Activated CD4-positive, alpha-beta memory T cell treated with anti-CD3 and anti-CD28 coated beads for 36 hours (primary cell): Measurements from ENCODE around the gene XXYLT1. TPM values are rescaled to one million over a fixed set of nuclear protein-coding genes. Genes with fewer than 3 reads are reported as not detected.
A peak's percentile ranks its signal among the peaks of the same experiment; 100 is the strongest.

Experiments
- CTCF ChIA-PET: fragments of 350-600 bp; sonication (Branson Sonifier 250); formaldehyde crosslinking; loops from one replicate; lab custom pipeline; 2021; ENCODE audit warnings: antibody characterized with exemption, inconsistent platforms; lab: Charles Lee
- POLR2A ChIA-PET: fragments of 350-600 bp; sonication (Branson Sonifier 250); formaldehyde crosslinking; loops from one replicate; lab custom pipeline; 2021; ENCODE audit warnings: antibody characterized with exemption; lab: Charles Lee
- DNase-seq: peaks from one replicate; pipeline ENCODE4 v3.0.0-alpha.2; 2020
- H3K27ac Mint-ChIP-seq: one replicate; pipeline ENCODE4 v1.8.0; 2021; ENCODE audit warnings: mixed read lengths
- H3K27me3 Mint-ChIP-seq: one replicate; pipeline ENCODE4 v1.8.0; 2021; ENCODE audit warnings: mixed read lengths
- H3K36me3 Mint-ChIP-seq: one replicate; pipeline ENCODE4 v1.8.0; 2021; ENCODE audit warnings: mixed read lengths
- H3K4me1 Mint-ChIP-seq: one replicate; pipeline ENCODE4 v1.8.0; 2021; ENCODE audit warnings: low read depth, mixed read lengths
- H3K4me3 Mint-ChIP-seq: one replicate; pipeline ENCODE4 v1.8.0; 2021; ENCODE audit warnings: mild to moderate bottlenecking, mixed read lengths
- H3K9me3 Mint-ChIP-seq: one replicate; pipeline ENCODE4 v1.8.0; 2021; ENCODE audit warnings: mixed read lengths
- intact Hi-C: fragments of 100-400 bp; cut with micrococcal nuclease; formaldehyde crosslinking; loops from one replicate; pipeline ENCODE4 v1.15.1; 2023
- total RNA-seq, 2 experiments: library from RNA; stranded (reverse); gene quantifications; one replicate each; pipeline ENCODE4 v1.2.3, GENCODE V29; 2021

XXYLT1 gene
- total RNA-seq, 2 experiments from 2014 or later = 3.3 to 4.4 TPM

DNA sequence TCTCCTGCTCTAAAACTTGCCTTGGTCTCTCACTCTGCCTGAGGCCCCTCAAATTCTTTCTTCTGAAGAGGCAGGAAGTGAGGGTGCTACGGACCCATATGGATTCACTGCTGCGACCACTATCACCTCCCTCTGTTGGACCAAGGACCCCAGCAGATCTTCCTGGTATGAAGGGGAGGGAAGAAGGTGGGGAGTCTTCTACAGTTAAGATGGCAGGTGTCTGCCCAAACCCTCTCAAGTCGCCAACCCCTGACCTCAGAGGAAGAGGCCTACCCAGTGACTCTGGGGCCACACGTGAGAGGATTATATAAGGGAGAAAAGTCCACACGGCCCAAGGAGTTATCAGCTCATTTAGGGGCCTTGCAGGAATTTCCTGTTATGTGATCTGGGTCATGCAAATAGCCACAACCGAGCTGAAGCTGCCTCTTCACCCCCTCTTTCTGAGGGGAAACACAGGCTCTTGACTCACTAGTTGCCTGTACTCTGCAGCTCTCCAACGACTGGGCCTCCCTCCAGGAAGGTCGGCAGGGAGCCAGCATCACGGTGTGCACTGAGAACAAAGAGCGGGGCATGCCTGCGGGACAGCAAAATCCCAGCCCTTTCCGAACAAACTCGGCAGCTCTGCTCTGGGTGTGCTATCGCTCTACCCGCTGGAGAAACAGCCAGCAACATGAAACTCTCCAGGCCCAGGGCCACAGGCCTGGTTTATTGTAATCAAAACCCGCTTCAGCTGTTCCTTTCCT, 116.0 kb downstream of the XXYLT1 start:
- intact Hi-C loops = no loop called here
- H3K27ac Mint-ChIP-seq = no peak overlapping the region
- H3K4me1 Mint-ChIP-seq = peaks cover 15% of the 10 kb centered on the region
- no peak overlapping the region for H3K4me3 Mint-ChIP-seq
- H3K36me3 Mint-ChIP-seq = peaks cover 2% of the 10 kb centered on the region
- ChIA-PET POLR2A (no interaction called here), CTCF (interaction anchor here (1.8 kb wide), 1 partner anchor 48 kb away, joined by 5 read pairs; no protein-coding TSS in a partner anchor)
- DNase-seq = no peak
- H3K9me3 Mint-ChIP-seq = no peaks in the 10 kb centered on the region
- H3K27me3 Mint-ChIP-seq = no peaks in the 10 kb centered on the region

GRCh38 chr3:195154111-195154791, 116.7 kb downstream of the XXYLT1 start:
- POLR2A ChIA-PET = interaction anchor here (1.4 kb wide), 1 partner anchor 21 kb away, joined by 3 read pairs; no protein-coding TSS in a partner anchor
- Mint-ChIP-seq H3K4me1 (peaks cover 15% of the 10 kb centered on the region), H3K9me3 (no peaks in the 10 kb centered on the region), H3K27ac (no peak overlapping the region), H3K36me3 (peaks cover 2% of the 10 kb centered on the region), H3K4me3 (no peak overlapping the region), H3K27me3 (no peaks in the 10 kb centered on the region)
- DNase-seq = no peak
- intact Hi-C loops = no loop called here
- CTCF ChIA-PET = interaction anchor here (1.8 kb wide), 1 partner anchor 47 kb away, joined by 5 read pairs; no protein-coding TSS in a partner anchor

GRCh38 chr3:195153653-195154052, 117.3 kb downstream of the XXYLT1 start:
- ChIA-PET CTCF (interaction anchor here (1.8 kb wide), 1 partner anchor 47 kb away, joined by 5 read pairs; no protein-coding TSS in a partner anchor), POLR2A (interaction anchor here (1.4 kb wide), 1 partner anchor 20 kb away, joined by 3 read pairs; no protein-coding TSS in a partner anchor)
- intact Hi-C loops = no loop called here
- Mint-ChIP-seq H3K36me3 (peaks cover 2% of the 10 kb centered on the region), H3K27me3 (peaks cover 1% of the 10 kb centered on the region), H3K4me3 (no peak overlapping the region), H3K4me1 (peaks cover 16% of the 10 kb centered on the region), H3K9me3 (no peaks in the 10 kb centered on the region), H3K27ac (no peak overlapping the region)
- no peak for DNase-seq

DNA sequence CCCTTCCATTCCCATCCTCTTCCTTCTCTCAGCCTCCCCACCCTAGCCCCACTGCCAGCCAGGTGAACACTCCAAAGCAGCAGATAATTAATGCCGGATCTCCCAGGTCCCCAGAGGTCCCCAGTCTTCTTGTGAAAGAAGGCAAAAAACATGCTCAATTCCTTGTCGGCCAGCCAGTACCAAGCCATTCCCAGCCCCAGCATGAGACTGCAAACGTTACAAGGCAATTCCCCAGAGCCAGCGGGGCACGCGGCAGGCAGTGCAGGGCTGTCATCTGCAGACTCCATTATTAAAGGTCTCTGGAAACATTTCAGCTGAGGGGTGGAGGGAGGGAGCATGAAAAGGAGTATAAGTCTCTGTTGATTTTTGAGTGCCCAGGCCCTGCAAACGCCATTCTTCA, 117.8 kb downstream of the XXYLT1 start:
- POLR2A ChIA-PET = interaction anchor here (1.4 kb wide), 1 partner anchor 20 kb away, joined by 3 read pairs; no protein-coding TSS in a partner anchor
- no peaks in the 10 kb centered on the region for H3K9me3 Mint-ChIP-seq
- intact Hi-C loops = no loop called here
- DNase-seq = no peak
- peaks cover 2% of the 10 kb centered on the region for H3K27me3 Mint-ChIP-seq
- H3K27ac Mint-ChIP-seq = no peak overlapping the region
- H3K4me1 Mint-ChIP-seq = peaks cover 22% of the 10 kb centered on the region
- CTCF ChIA-PET = no interaction called here
- H3K36me3 Mint-ChIP-seq = peaks cover 2% of the 10 kb centered on the region
- H3K4me3 Mint-ChIP-seq = no peak overlapping the region

DNA sequence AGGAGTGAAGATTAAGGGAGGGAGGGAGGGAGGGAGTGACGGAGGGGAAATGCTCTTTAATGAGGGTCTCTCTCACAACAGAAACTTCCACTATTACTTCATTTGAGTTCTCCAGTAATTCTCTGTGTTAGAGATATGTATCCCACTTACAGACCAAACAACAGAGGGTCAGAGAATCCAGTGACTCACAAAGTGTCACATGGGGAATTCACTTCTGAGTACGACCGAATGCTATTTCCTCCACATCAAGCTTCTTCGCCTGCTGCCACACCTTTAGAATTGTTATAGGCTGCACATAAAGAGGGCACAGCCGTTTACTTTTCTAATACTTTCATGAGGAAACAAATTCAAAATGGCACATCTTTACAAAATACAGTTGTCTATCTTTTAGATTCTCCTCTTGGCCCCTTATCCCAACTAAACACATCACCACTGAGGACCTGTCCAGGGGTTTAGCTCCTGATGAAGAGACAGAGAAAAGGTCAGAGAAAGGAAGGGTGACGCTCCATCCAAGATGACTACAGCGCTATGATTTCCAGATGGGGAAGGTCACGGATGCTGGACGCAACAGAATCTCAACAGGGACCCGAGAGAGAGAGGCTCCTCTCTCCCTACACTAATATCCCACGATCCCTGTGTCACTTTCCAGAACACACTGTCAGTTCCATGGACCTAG, 119.0 kb downstream of the XXYLT1 start:
- peaks cover 2% of the 10 kb centered on the region for H3K36me3 Mint-ChIP-seq
- POLR2A ChIA-PET = interaction anchor here (1.0 kb wide), 1 partner anchor 21 kb away, joined by 3 read pairs; no protein-coding TSS in a partner anchor
- intact Hi-C loops = no loop called here
- peaks cover 29% of the 10 kb centered on the region for H3K4me1 Mint-ChIP-seq
- no peaks in the 10 kb centered on the region for H3K9me3 Mint-ChIP-seq
- no peak overlapping the region for H3K27ac Mint-ChIP-seq
- H3K4me3 Mint-ChIP-seq = no peak overlapping the region
- no peak for DNase-seq
- CTCF ChIA-PET = no interaction called here
- peaks cover 2% of the 10 kb centered on the region for H3K27me3 Mint-ChIP-seq

DNA sequence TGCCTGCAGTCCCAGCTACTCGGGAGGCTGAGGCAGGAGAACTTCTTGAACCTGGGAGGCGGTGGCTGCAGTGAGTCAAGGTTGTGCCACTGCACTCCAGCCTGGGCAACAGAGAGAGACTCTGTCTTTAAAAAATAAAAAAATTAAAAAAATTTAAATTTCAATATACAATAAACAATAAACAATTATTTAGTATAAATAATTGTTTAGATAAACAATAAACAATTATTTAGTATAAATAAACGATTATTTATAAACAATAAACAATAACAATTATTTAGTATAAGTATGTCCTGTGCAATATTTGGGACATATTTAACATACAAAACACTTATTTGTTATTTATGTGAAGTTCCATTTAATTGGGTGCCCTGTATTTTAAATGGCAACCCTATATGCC, 119.6 kb downstream of the XXYLT1 start:
- peaks cover 29% of the 10 kb centered on the region for H3K4me1 Mint-ChIP-seq
- H3K9me3 Mint-ChIP-seq = no peaks in the 10 kb centered on the region
- peaks cover 2% of the 10 kb centered on the region for H3K36me3 Mint-ChIP-seq
- peaks cover 2% of the 10 kb centered on the region for H3K27me3 Mint-ChIP-seq
- ChIA-PET POLR2A (interaction anchor here (1.0 kb wide), 1 partner anchor 22 kb away, joined by 3 read pairs; no protein-coding TSS in a partner anchor), CTCF (interaction anchor here (1.3 kb wide), 1 partner anchor 26 kb away, joined by 3 read pairs; no protein-coding TSS in a partner anchor)
- DNase-seq = no peak
- intact Hi-C loops = no loop called here
- no peak overlapping the region for H3K27ac Mint-ChIP-seq
- no peak overlapping the region for H3K4me3 Mint-ChIP-seq

GRCh38 chr3:195150181-195151118, 120.5 kb downstream of the XXYLT1 start:
- CTCF ChIA-PET = interaction anchor here (1.3 kb wide), 1 partner anchor 25 kb away, joined by 3 read pairs; no protein-coding TSS in a partner anchor
- intact Hi-C loops = no loop called here

GRCh38 chr3:195149292-195150030, 121.5 kb downstream of the XXYLT1 start:
- Mint-ChIP-seq H3K36me3 (no peaks in the 10 kb centered on the region), H3K4me3 (no peak overlapping the region), H3K27me3 (peaks cover 2% of the 10 kb centered on the region), H3K27ac (no peak overlapping the region), H3K4me1 (peaks cover 25% of the 10 kb centered on the region), H3K9me3 (no peaks in the 10 kb centered on the region)
- no peak for DNase-seq
- POLR2A ChIA-PET = no interaction called here
- CTCF ChIA-PET = no interaction called here
- intact Hi-C loops = loop anchor here (5.0 kb wide), 1 partner anchor 33 kb away; no protein-coding TSS in a partner anchor

More at GRCh38 chr3:195150181-195151118, 120.5 kb downstream of the XXYLT1 start:
- DNase-seq = peak; percentile 18
- Mint-ChIP-seq H3K36me3 (no peaks in the 10 kb centered on the region), H3K27ac (no peak overlapping the region), H3K9me3 (no peaks in the 10 kb centered on the region), H3K4me3 (peak overlapping the region; percentile 48), H3K27me3 (peaks cover 2% of the 10 kb centered on the region), H3K4me1 (peaks cover 29% of the 10 kb centered on the region)
- POLR2A ChIA-PET = no interaction called here

- Mint-ChIP-seq H3K9me3 (no peaks in the 10 kb centered on the region), H3K4me3 (no peak overlapping the region), H3K4me1 (peaks cover 25% of the 10 kb centered on the region), H3K27ac (no peak overlapping the region), H3K36me3 (no peaks in the 10 kb centered on the region), H3K27me3 (peaks cover 2% of the 10 kb centered on the region)
- POLR2A ChIA-PET = no interaction called here
- CTCF ChIA-PET = interaction anchor here (0.6 kb wide), 1 partner anchor 476 kb away, joined by 4 read pairs; no protein-coding TSS in a partner anchor
- DNase-seq = no peak
- intact Hi-C loops = loop anchor here (5.0 kb wide), 1 partner anchor 34 kb away; no protein-coding TSS in a partner anchor
Observed at GRCh38 chr3:195148549-195148948, 122.4 kb downstream of the XXYLT1 start.

DNA sequence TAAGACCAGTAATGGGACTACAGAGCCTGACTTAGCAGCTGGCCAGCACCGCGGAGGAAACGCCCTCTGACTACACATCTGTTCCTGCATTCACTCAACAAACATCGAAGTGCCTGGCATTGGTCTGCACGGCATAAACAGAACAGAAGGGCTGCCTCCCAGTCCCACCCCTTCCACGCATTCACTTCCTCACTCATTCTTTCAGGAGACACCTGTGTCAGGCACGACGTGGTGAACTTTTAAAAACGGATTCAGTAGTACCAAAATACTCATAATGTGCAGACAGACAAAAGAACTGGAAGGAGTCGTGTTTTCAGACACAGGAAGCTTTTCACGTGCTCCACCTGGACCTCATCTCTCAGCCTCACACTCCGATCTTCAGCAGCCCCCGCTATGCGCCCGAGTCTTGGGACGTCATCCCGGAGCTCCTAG, 123.3 kb downstream of the XXYLT1 start:
- POLR2A ChIA-PET = no interaction called here
- peak overlapping the region; percentile 10 for H3K27ac Mint-ChIP-seq
- intact Hi-C loops = loop anchor here (5.0 kb wide), 1 partner anchor 35 kb away; no protein-coding TSS in a partner anchor

More for the DNA sequence above, 123.3 kb downstream of the XXYLT1 start:
- CTCF ChIA-PET = interaction anchor here (0.6 kb wide), 1 partner anchor 475 kb away, joined by 4 read pairs; no protein-coding TSS in a partner anchor
- Mint-ChIP-seq H3K4me1 (peaks cover 25% of the 10 kb centered on the region), H3K9me3 (no peaks in the 10 kb centered on the region), H3K36me3 (peaks cover 3% of the 10 kb centered on the region), H3K4me3 (peak overlapping the region; percentile 66), H3K27me3 (peaks cover 2% of the 10 kb centered on the region)
- DNase-seq = peak; percentile 67
